ENCODE results near the gene ARFGAP1. TPM values are rescaled to one million over a fixed set of nuclear protein-coding genes. Genes with fewer than 3 reads are reported as not detected.

ARFGAP1 gene
- total RNA-seq, 2 donors from 2014 or later = 52.7 to 162 TPM

GRCh38 chr20:63244468-63244867 lies 28.1 kb upstream of the ARFGAP1 start:
- Histone ChIP-seq H3K27ac (no peak overlapping the region), H3K4me3 (no peak overlapping the region), H3K9me3 (no peaks in the 10 kb centered on the region), H3K4me1 (peaks cover 7% of the 10 kb centered on the region), H3K36me3 (replicated peaks in 1 of 2; ENCODE audit: insufficient read depth in 1 of 2, low read depth in 2 of 2) (no peaks in the 10 kb centered on the region), H3K27me3 (peaks cover 0 to 5% of the 10 kb centered on the region in 2 donors)
- TF ChIP-seq CTCF (IDR thresholded peaks at IDR 0.05) (no peak), POLR2A (IDR thresholded peaks at IDR 0.05) (no peak)
- intact Hi-C loops (cut with DNase I) = no loop called here
- 78% methylated on average over 6 of the region's 10 CpGs; no CpG with 5 or more reads in 1 of the 2 donors for WGBS, 2 donors
- ATAC-seq = no peak
- no peak for DNase-seq

- WGBS, 2 donors = 28 to 33% methylated on average over 3 to 47 of the region's 50 CpGs
- TF ChIP-seq POLR2A (IDR thresholded peaks at IDR 0.05) (no peak), CTCF (IDR thresholded peaks at IDR 0.05) (peak in 1 of 7 experiments; percentile 6)
- Histone ChIP-seq H3K4me3 (no peak overlapping the region), H3K36me3 (replicated peaks in 1 of 2; ENCODE audit: insufficient read depth in 1 of 2, low read depth in 2 of 2) (no peaks in the 10 kb centered on the region), H3K9me3 (no peaks in the 10 kb centered on the region), H3K27me3 (peaks cover 0 to 5% of the 10 kb centered on the region in 2 donors), H3K4me1 (peaks cover 7% of the 10 kb centered on the region), H3K27ac (no peak overlapping the region)
- intact Hi-C loops (cut with DNase I) = no loop called here
- peak; percentile 62 for ATAC-seq
- DNase-seq = peak; percentile 31 to 42 (median 38)
Observed at GRCh38 chr20:63246490-63247288, 25.9 kb upstream of the ARFGAP1 start.

GRCh38 chr20:63247671-63248228 lies 24.9 kb upstream of the ARFGAP1 start:
- H3K27ac ChIP-seq = no peak overlapping the region
- intact Hi-C loops (cut with DNase I) = no loop called here
- no peak overlapping the region for H3K4me3 ChIP-seq
- WGBS, 2 donors = 40 to 62% methylated on average over 7 to 24 of the region's 24 CpGs
- ATAC-seq (no peak), DNase-seq (no peak)
- H3K9me3 ChIP-seq = no peaks in the 10 kb centered on the region
- peaks cover 7% of the 10 kb centered on the region for H3K4me1 ChIP-seq
- TF ChIP-seq CTCF (IDR thresholded peaks at IDR 0.05) (no peak), POLR2A (IDR thresholded peaks at IDR 0.05) (no peak)
- no peaks in the 10 kb centered on the region for H3K36me3 ChIP-seq (replicated peaks in 1 of 2; ENCODE audit: insufficient read depth in 1 of 2, low read depth in 2 of 2)
- H3K27me3 ChIP-seq = peaks cover 0 to 5% of the 10 kb centered on the region in 2 donors

GRCh38 chr20:63248835-63249591 lies 23.6 kb upstream of the ARFGAP1 start:
- Histone ChIP-seq H3K27me3 (peaks cover 0 to 8% of the 10 kb centered on the region in 2 donors), H3K36me3 (replicated peaks in 1 of 2; ENCODE audit: insufficient read depth in 1 of 2, low read depth in 2 of 2) (no peaks in the 10 kb centered on the region), H3K4me3 (no peak overlapping the region), H3K27ac (no peak overlapping the region), H3K9me3 (no peaks in the 10 kb centered on the region), H3K4me1 (peaks cover 17% of the 10 kb centered on the region)
- 45% methylated on average over 25 of the region's 25 CpGs; no CpG with 5 or more reads in 1 of the 2 donors for WGBS, 2 donors
- TF ChIP-seq CTCF (IDR thresholded peaks at IDR 0.05) (no peak), POLR2A (IDR thresholded peaks at IDR 0.05) (no peak)
- no peak for ATAC-seq
- intact Hi-C loops (cut with DNase I) = no loop called here
- DNase-seq = no peak
